K562 (cell line): ENCODE measurements around the gene TMEM255A. TPM values are rescaled to one million over a fixed set of nuclear protein-coding genes. Genes with fewer than 3 reads are reported as not detected.

Source experiments
- BDP1 ChIP-seq: IDR thresholded peaks from 3 replicates; pipeline ENCODE4 v1.6.1; 2011; ENCODE audit not compliant: insufficient read length, insufficient read depth
- CREM ChIP-seq: IDR thresholded peaks from 2 replicates; pipeline ENCODE4 v1.6.1; 2014; ENCODE audit warnings: antibody characterized with exemption, low read depth
- NCOR1 ChIP-seq: fragments of 450-650 bp; IDR thresholded peaks from 2 replicates; pipeline ENCODE4 v1.6.1; 2016; ENCODE audit warnings: mild to moderate bottlenecking, moderate library complexity
- NFYB ChIP-seq: IDR thresholded peaks from 2 replicates; pipeline ENCODE4 v1.6.1; 2011; ENCODE audit warnings: mild to moderate bottlenecking, moderate library complexity; ENCODE audit not compliant: insufficient read length; ENCODE audit errors: extremely low read depth
- POLR2A ChIP-seq: fragments of 450-650 bp; conservative IDR thresholded peaks from 2 replicates; pipeline ENCODE4 v1.6.1; 2016
- SMAD1 ChIP-seq: fragments of 150-350 bp; IDR thresholded peaks from 2 replicates; pipeline ENCODE4 v1.6.1; 2014; ENCODE audit warnings: low read length, low read depth; ENCODE audit not compliant: partially characterized antibody
- SP1 ChIP-seq: sonication (generic); formaldehyde crosslinking; IDR thresholded peaks from 2 replicates; pipeline ENCODE4 v1.8.1; 2022; ENCODE audit warnings: mild to moderate bottlenecking, missing genetic modification reagents
- TCF3 ChIP-seq: sonication (generic); formaldehyde crosslinking; IDR thresholded peaks from 2 replicates; pipeline ENCODE4 v1.4.0; 2020; ENCODE audit warnings: mild to moderate bottlenecking, missing genetic modification reagents
- ZNF232 ChIP-seq: sonication (generic); formaldehyde crosslinking; IDR thresholded peaks from 2 replicates; pipeline ENCODE4 v1.8.0; 2022; ENCODE audit warnings: mild to moderate bottlenecking, missing genetic modification reagents
- ZNF263 ChIP-seq: sonication (generic); formaldehyde crosslinking; IDR thresholded peaks from 2 replicates; pipeline ENCODE4 v1.8.0; 2022; ENCODE audit warnings: mild to moderate bottlenecking, missing genetic modification reagents, borderline replicate concordance
- ZNF431 ChIP-seq: sonication (generic); formaldehyde crosslinking; IDR thresholded peaks from 2 replicates; pipeline ENCODE4 v1.8.0; 2022; ENCODE audit warnings: mild to moderate bottlenecking, missing genetic modification reagents
- ZNF75A ChIP-seq: fragments of 450-650 bp; formaldehyde crosslinking; IDR thresholded peaks from 2 replicates; pipeline ENCODE4 v1.4.0; 2020; ENCODE audit warnings: mild to moderate bottlenecking
- polyA plus RNA-seq, 8 experiments: library from polyadenylated mRNA; depleted of rRNA in 4 of 8; stranded (reverse) in 5 of 8; unstranded in 3 of 8; fragments of >200 nt; fragmentation: Nextera tagmentation in 2 of 8; fragmentation: Illumina TruSeq in 1 of 8; extraction: Ambion mirVana in 2 of 8; extraction: Trizol in 1 of 8; gene quantifications; 2 replicates each; pipeline versions ENCODE4 v1.2.1 to v1.2.3, GENCODE V29; 2011 to 2014; ENCODE audit warnings: inconsistent platforms in 1 of 8, missing spikeins in 1 of 8
- total RNA-seq, 7 experiments: library from RNA; depleted of rRNA in 6 of 7; stranded (reverse); fragments of >200 nt in 6 of 7; fragmentation: Illumina TruSeq in 2 of 7; extraction: Trizol in 2 of 7; gene quantifications; 2 replicates each; pipeline versions ENCODE4 v1.2.1 to v1.2.3, GENCODE V29; 2011 to 2021; ENCODE audit warnings: low replicate concordance in 1 of 7
- TF ChIP-seq, protein P1 (sequence below), 2 experiments: fragments of 450-650 bp; formaldehyde crosslinking in 1 of 2; IDR thresholded peaks; 2 replicates each; pipeline versions ENCODE4 v1.4.0 to v1.6.1; 2014 to 2020; ENCODE audit warnings: mild to moderate bottlenecking in 2 of 2, borderline replicate concordance in 1 of 2, low read depth in 1 of 2
- TF ChIP-seq, protein P2 (sequence below): sonication (generic); formaldehyde crosslinking; IDR thresholded peaks from 2 replicates; pipeline ENCODE4 v1.5.0; 2020; ENCODE audit warnings: missing genetic modification reagents
- TF ChIP-seq, protein P3 (sequence below), 3 experiments: fragments of 200-800 bp in 1 of 3; sonication (Bioruptor generic) in 1 of 3; sonication (generic) in 1 of 3; formaldehyde crosslinking in 1 of 3; IDR thresholded peaks; 2 replicates each; pipeline versions ENCODE4 v1.6.1 to v1.8.0; 2016 to 2022; ENCODE audit warnings: mild to moderate bottlenecking in 2 of 3, missing compliant biosample characterization in 2 of 3, missing genetic modification characterization in 2 of 3, missing genetic modification reagents in 1 of 3
- TF ChIP-seq, protein P4 (sequence below): fragments of 250-450 bp; sonication (Bioruptor Pico); IDR thresholded peaks from 2 replicates; pipeline ENCODE4 v1.8.0; 2022; ENCODE audit warnings: inconsistent platforms, mild to moderate bottlenecking, moderate library complexity, borderline replicate concordance

TMEM255A gene
- total and polyA plus RNA-seq, 9 of the 15 experiments (the other 6 are each of a cell fraction or from before 2014, with no cell fraction given): 0.01 TPM; not detected in 8

DNA sequence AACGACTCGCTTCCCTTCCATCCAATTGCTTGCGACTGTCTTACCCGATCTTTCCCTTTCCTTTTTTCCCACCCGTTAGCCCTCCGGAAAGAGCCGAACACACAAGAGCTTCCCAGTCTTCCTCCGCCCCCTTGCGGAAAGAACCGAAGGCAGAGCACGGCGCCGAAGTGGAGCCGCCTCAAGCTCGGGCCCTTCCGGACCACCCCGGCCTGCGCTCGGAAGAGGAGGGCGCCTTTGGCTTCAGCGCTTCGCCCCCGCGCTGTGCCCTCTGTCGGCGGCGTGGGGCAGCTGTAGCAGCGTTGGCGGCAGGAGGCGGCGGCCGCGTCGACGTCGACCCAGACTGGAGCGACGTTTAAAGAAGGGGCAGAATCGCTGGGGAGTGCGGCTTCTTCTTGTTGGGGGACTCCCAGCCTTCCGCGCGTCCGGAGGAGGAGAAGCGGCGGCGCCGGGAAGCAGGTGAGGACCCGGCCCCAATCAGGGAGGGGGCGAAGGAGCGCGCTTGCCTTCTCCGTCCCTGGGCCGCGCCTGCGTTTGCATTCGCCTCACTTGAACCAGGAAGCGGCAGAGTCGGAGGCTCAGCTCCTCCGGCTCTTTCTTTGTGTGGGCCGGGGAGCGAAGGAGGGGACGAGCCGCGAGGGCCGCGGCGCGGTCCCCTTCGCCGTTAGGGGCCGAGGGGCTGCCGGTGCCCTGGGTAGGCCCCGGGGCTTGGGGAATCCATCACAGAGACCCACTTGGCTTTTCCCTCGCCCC lies 60.6 kb downstream of the TMEM255A start, which contains the start of gene ZBTB33 (continued):
- TF ChIP-seq, protein P1, sequence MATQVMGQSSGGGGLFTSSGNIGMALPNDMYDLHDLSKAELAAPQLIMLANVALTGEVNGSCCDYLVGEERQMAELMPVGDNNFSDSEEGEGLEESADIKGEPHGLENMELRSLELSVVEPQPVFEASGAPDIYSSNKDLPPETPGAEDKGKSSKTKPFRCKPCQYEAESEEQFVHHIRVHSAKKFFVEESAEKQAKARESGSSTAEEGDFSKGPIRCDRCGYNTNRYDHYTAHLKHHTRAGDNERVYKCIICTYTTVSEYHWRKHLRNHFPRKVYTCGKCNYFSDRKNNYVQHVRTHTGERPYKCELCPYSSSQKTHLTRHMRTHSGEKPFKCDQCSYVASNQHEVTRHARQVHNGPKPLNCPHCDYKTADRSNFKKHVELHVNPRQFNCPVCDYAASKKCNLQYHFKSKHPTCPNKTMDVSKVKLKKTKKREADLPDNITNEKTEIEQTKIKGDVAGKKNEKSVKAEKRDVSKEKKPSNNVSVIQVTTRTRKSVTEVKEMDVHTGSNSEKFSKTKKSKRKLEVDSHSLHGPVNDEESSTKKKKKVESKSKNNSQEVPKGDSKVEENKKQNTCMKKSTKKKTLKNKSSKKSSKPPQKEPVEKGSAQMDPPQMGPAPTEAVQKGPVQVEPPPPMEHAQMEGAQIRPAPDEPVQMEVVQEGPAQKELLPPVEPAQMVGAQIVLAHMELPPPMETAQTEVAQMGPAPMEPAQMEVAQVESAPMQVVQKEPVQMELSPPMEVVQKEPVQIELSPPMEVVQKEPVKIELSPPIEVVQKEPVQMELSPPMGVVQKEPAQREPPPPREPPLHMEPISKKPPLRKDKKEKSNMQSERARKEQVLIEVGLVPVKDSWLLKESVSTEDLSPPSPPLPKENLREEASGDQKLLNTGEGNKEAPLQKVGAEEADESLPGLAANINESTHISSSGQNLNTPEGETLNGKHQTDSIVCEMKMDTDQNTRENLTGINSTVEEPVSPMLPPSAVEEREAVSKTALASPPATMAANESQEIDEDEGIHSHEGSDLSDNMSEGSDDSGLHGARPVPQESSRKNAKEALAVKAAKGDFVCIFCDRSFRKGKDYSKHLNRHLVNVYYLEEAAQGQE (IDR thresholded peaks at IDR 0.05; ENCODE audit: borderline replicate concordance): peak; percentile 32; the same call in 1 of the 2 replicates
- TF ChIP-seq, protein P1 (CRISPR knock-in tag; IDR thresholded peaks at IDR 0.05; ENCODE audit: low read depth): no peak
- TF ChIP-seq POLR2A (peak; percentile 74), ZNF431 (peak; percentile 80), ZNF75A (no peak), BDP1 (no peak), SP1 (CRISPR knock-in tag) (peak; percentile 78), CREM (peak; percentile 84), ZNF232 (CRISPR knock-in tag) (0 out of 2 replicates have a peak, but pooled peaks have one; percentile 74), NCOR1 (peak; percentile 23; the same call in 1 of the 2 replicates), TCF3 (CRISPR knock-in tag) (peak; percentile 35; the same call in 1 of the 2 replicates), NFYB (no peak), ZNF263 (CRISPR knock-in tag) (peak; percentile 49; the same call in 1 of the 2 replicates), SMAD1 (no peak)
- TF ChIP-seq, protein P2, sequence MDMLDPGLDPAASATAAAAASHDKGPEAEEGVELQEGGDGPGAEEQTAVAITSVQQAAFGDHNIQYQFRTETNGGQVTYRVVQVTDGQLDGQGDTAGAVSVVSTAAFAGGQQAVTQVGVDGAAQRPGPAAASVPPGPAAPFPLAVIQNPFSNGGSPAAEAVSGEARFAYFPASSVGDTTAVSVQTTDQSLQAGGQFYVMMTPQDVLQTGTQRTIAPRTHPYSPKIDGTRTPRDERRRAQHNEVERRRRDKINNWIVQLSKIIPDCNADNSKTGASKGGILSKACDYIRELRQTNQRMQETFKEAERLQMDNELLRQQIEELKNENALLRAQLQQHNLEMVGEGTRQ (CRISPR knock-in tag): no peak
- TF ChIP-seq, protein P3, sequence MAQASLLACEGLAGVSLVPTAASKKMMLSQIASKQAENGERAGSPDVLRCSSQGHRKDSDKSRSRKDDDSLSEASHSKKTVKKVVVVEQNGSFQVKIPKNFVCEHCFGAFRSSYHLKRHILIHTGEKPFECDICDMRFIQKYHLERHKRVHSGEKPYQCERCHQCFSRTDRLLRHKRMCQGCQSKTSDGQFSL (CRISPR knock-in tag; IDR thresholded peaks at IDR 0.05): no peak; the same call in 1 of the 2 replicates
- TF ChIP-seq, protein P3 (tag; IDR thresholded peaks at IDR 0.05): no peak
- TF ChIP-seq, protein P4, sequence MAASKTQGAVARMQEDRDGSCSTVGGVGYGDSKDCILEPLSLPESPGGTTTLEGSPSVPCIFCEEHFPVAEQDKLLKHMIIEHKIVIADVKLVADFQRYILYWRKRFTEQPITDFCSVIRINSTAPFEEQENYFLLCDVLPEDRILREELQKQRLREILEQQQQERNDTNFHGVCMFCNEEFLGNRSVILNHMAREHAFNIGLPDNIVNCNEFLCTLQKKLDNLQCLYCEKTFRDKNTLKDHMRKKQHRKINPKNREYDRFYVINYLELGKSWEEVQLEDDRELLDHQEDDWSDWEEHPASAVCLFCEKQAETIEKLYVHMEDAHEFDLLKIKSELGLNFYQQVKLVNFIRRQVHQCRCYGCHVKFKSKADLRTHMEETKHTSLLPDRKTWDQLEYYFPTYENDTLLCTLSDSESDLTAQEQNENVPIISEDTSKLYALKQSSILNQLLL (CRISPR knock-in tag): no peak
